HFF-Myc (cell line): ENCODE data around the gene CRYBA2.

ENCODE experiments used
- DNase-seq: peaks from one replicate; pipeline ENCODE4 v3.0.0-alpha.2; 2011; ENCODE audit warnings: low read depth; ENCODE audit errors: extremely low read depth
- H3K4me3 ChIP-seq: replicated peaks from 2 replicates; pipeline ENCODE4 v1.5.1; 2011; ENCODE audit warnings: low read depth, mild to moderate bottlenecking, control low read depth, low read length
- TF ChIP-seq, protein P1 (sequence below): IDR thresholded peaks from 2 replicates; pipeline ENCODE4 v1.5.1; 2012; ENCODE audit warnings: mild to moderate bottlenecking, low read depth, low read length, control low read depth; ENCODE audit errors: missing control alignments

CRYBA2 gene

DNA sequence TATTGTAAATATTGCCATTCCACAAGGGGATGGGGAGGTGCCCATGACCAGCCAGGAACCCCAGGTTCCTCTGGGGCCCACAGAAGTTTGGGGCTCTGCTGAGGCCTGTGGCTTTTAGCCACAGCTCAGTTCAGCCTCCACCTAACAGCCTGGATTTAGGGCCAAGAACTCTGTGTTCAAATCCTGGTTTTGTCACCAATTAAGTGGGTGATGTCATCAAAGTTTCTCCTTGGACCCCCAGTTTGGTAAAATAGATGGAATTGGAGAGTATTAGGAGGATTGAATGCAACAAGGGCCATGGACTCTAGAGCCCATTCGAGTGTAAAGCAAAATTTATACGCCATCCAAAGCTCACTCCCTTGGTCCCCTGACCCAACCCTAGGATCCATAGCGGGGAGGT is 5.1 kb downstream of the CRYBA2 start:
- DNase-seq, result no peak
- TF ChIP-seq, protein P1, sequence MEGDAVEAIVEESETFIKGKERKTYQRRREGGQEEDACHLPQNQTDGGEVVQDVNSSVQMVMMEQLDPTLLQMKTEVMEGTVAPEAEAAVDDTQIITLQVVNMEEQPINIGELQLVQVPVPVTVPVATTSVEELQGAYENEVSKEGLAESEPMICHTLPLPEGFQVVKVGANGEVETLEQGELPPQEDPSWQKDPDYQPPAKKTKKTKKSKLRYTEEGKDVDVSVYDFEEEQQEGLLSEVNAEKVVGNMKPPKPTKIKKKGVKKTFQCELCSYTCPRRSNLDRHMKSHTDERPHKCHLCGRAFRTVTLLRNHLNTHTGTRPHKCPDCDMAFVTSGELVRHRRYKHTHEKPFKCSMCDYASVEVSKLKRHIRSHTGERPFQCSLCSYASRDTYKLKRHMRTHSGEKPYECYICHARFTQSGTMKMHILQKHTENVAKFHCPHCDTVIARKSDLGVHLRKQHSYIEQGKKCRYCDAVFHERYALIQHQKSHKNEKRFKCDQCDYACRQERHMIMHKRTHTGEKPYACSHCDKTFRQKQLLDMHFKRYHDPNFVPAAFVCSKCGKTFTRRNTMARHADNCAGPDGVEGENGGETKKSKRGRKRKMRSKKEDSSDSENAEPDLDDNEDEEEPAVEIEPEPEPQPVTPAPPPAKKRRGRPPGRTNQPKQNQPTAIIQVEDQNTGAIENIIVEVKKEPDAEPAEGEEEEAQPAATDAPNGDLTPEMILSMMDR, result no peak
- no peak overlapping the region for H3K4me3 ChIP-seq

- H3K4me3 ChIP-seq, result no peak overlapping the region
- DNase-seq, result no peak
- TF ChIP-seq, protein P1, result no peak
These were observed 7.0 kb downstream of the CRYBA2 start for GRCh38 chr2:218986148-218986761.

DNA sequence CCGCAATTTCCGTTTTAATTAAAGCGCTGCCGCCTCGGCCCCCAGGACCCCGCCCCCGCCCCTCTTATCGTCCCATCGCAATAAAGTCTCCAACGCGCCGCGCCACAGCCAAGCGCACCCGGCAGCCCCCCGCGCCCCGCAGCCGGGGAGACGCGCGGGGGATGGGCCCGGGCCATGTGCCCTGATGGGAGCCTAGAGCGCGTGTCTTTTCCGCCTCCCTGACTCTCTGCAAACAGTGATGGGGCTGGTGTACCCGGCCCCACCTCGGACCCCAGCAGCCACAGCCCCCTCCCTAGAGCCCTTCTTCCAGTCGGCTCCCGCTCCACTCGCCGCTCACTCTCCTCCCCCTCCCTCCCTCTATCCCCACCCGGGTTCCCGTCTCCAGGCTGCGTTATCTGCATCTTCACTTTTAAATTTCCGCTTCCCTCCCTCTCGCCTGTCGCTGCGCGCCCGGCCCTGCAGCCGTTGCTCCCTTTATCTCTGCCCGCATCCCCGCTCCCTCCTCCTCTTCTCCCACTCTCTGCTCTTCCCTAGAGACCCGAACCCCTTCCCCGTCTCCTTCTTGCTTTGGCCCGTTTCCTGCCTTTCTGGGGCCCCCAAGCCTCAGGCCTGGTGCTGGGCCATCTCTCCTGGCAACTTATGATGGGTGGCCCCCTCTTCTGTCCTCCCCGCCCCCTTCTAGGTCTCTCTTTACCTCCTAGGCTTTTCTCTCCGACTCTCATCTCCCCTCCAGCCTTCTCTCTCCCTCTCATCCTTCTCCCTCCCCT is 7.7 kb downstream of the CRYBA2 start:
- TF ChIP-seq, protein P1, result no peak
- DNase-seq, result no peak
- no peak overlapping the region for H3K4me3 ChIP-seq

- H3K4me3 ChIP-seq, result no peak within 1 kb of the TSS
- DNase-seq, result no peak
- TF ChIP-seq, protein P1, result no peak
These were observed 8.2 kb downstream of the CRYBA2 start, which contains the start of gene FEV for GRCh38 chr2:218985021-218985324. Gene FEV (minus strand): TSS chr2:218985184. CDS start chr2:218985075, 109 bp downstream.

DNA sequence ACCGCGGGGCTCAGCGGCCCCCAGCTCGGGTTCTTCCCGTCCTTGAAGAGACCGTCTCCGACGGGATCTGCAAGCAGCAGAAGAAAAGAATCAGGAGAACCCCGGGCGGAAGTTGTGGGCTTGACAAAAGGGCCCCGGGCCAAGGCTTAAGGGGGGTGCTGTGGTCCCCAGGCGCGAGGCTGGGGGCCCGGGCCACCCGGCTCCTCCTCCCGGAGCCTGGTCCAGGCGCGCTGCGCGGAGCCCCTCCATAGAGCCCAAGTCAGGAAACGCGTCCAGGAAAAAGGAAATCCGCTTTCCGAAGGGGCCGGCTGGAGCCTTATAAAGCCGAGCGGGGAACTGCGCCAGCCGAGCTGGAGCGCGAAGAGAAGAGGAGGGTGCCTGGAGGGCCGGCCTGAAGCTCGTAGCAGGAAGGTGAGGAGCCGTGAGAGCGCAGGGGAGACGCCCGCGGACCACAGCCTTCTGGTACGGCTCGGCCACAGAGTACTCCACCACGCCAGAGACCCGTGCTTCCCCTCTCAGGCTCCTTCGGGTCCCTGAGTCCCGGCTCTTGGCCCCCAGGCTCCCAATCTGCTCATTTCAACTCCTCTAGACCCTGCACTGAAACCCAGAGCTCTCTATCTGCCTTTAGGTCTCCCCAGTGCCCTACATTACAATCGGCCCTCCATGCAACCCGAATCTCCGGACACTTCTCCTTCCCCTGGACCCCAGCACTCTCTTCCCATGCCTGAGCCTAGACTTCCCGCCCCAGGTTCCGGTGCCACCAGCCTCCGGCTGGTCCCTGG is 8.8 kb downstream of the CRYBA2 start:
- DNase-seq, result no peak
- TF ChIP-seq, protein P1, result no peak
- H3K4me3 ChIP-seq, result no peak overlapping the region

DNA sequence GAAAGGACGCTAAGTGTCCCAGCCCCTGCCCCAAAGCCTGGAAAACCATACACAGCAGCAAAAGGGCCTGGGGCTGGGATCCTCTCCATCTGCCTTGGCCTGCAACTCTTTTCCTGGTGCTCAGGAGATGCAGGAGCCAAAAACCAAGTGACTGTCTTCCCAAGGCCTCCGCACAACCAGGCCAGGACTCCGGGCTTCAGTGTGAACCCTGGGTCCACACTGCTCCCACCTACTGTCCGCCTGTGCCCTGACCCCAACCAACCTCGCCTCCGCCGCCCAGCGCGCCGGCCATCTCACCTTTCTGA is 9.3 kb downstream of the CRYBA2 start:
- no peak overlapping the region for H3K4me3 ChIP-seq
- TF ChIP-seq, protein P1, result no peak

More for the DNA sequence above, 9.3 kb downstream of the CRYBA2 start:
- DNase-seq, result no peak
